Subcutaneous abdominal adipose tissue (tissue), 5 donors: ENCODE results near the gene YIPF2.
"Not testable (repeated sequence)": the region's sequence is repeated elsewhere in the genome, so short reads cannot be mapped to it uniquely, and the experiment has no call there.

ENCODE experiments used
- H3K27ac ChIP-seq: one replicate; pipeline ENCODE4 v1.7.0; 2013; ENCODE audit warnings: low read depth, mild to moderate bottlenecking, inconsistent platforms, low read length, moderate library complexity
- H3K27me3 ChIP-seq, 5 donors: one replicate each; pipeline ENCODE4 v1.7.0; 2013; ENCODE audit warnings: low read length in 5 of 5, inconsistent platforms in 1 of 5; ENCODE audit not compliant: control insufficient read depth in 5 of 5, insufficient read depth in 4 of 5
- H3K36me3 ChIP-seq, 5 donors: one replicate each; pipeline ENCODE4 v1.7.0; 2013; ENCODE audit warnings: low read length in 5 of 5; ENCODE audit not compliant: control insufficient read depth in 5 of 5, insufficient read depth in 5 of 5
- H3K4me1 ChIP-seq, 5 donors: one replicate each; pipeline ENCODE4 v1.7.0; 2013; ENCODE audit warnings: low read length in 5 of 5, mild to moderate bottlenecking in 3 of 5, moderate library complexity in 1 of 5; ENCODE audit not compliant: control insufficient read depth in 5 of 5, insufficient read depth in 5 of 5
- H3K4me3 ChIP-seq, 5 donors: one replicate each; pipeline ENCODE4 v1.7.0; 2013; ENCODE audit warnings: low read length in 5 of 5, low read depth in 1 of 5
- H3K9ac ChIP-seq, 5 donors: one replicate each; pipeline ENCODE4 v1.7.0; 2013; ENCODE audit warnings: low read length in 5 of 5, mild to moderate bottlenecking in 4 of 5, moderate library complexity in 3 of 5
- H3K9me3 ChIP-seq, 5 donors: one replicate each; pipeline ENCODE4 v1.7.0; 2013; ENCODE audit warnings: low read length in 5 of 5; ENCODE audit not compliant: control insufficient read depth in 5 of 5
- donor health status: healthy.
- donor health status: healthy.
- donor health status: healthy.
- donor health status: healthy.
- donor health status: healthy.

The YIPF2 gene

DNA sequence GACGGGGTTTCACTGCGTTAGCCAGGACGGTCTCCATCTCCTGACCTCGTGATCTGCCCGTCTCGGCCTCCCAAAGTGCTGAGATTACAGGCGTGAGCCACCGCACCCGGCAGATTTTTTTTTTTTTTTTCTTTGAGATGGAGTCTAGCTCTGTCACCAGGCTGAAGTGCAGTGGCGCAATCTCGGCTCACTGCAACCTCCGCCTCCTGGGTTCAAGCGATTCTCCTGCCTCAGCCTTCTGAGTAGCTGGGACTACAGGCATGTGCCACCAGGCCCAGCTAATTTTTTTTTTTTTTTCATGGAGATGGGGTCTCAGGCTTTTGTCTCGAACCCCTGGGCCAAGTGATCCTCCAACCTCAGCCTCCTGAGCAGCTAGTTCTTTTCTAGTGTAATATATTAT lies 13.2 kb upstream of the YIPF2 start:
- not testable (repeated sequence) for H3K4me3 ChIP-seq, H3K9ac ChIP-seq

DNA sequence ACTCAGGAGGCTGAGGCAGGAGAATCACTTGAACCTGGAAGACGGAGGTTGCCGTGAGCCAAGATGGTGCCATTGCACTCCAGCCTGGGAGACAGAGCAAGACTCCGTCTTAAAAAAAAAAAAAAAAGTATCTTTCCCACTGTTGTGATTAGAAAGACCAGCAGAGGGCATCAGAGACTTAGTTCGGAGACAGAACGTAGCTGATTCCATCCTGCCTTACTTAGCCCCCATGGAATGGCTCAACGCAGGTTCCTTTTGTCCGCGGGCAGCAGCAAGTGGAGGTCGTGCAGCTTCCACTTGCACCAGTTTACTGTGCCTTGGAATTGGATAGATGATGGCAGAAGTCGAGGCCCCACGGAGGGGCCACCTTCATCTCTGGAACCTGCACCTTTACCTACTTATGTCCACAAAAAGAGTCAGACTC lies 8.2 kb upstream of the YIPF2 start:
- Histone ChIP-seq H3K9me3 (no peaks in the 10 kb centered on the region), H3K27ac (no peak overlapping the region), H3K9ac (no peak overlapping the region), H3K27me3 (no peaks in the 10 kb centered on the region), H3K36me3 (peaks cover 0 to 8% (median 2%) of the 10 kb centered on the region in 5 donors), H3K4me1 (peaks cover 2 to 3% (median 3%) of the 10 kb centered on the region in 5 donors), H3K4me3 (no peak overlapping the region)

More for the DNA sequence above, 13.2 kb upstream of the YIPF2 start:
- H3K27ac ChIP-seq, H3K27me3 ChIP-seq, H3K4me1 ChIP-seq, H3K9me3 ChIP-seq, H3K36me3 ChIP-seq: not testable (repeated sequence)

DNA sequence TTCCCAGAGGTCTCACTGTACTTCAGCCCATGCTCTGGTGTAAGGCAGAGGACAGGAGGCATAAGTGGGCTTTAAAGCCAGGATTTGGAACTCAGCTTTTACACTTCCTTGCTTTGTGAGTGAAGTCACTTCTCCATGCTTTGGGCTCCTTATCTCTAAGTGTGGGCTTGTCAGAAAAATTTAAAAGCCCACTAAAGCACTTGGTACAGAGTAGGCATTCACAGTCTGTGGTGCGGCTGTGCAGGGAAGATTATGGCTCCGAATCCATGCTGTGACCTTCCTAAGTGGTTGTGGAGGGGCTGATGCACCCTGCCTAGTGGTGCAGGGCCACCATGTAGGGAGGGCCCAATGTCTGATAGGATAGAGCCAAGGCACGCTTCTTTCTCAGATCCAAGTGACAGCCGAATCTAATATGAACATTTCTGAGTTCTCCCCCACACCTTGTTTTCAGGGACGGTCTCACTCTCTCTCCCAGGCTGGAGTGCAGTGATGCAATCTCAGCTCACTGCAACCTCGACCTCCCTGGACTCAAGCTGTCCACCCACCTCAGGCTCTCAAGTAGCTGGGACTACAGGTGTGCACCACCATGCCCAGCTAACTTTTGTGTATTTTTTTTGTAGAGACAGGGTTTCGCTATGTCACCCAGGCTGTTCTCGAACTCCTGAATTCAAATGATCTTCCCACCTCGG lies 7.1 kb upstream of the YIPF2 start:
- H3K4me3 ChIP-seq = no peak overlapping the region
- H3K4me1 ChIP-seq = peaks cover 2 to 4% (median 3%) of the 10 kb centered on the region in 5 donors
- no peak overlapping the region for H3K27ac ChIP-seq
- peaks cover 0 to 8% (median 2%) of the 10 kb centered on the region in 5 donors for H3K36me3 ChIP-seq
- H3K9ac ChIP-seq = no peak overlapping the region
- no peaks in the 10 kb centered on the region for H3K9me3 ChIP-seq
- H3K27me3 ChIP-seq = no peaks in the 10 kb centered on the region

- H3K36me3 ChIP-seq = peaks cover 0 to 22% (median 9%) of the 10 kb centered on the region in 5 donors
- H3K9ac ChIP-seq = peak overlapping the region; percentile 38 to 90 (median 81)
- H3K4me3 ChIP-seq = peak overlapping the region; percentile 53 to 93 (median 74)
- peak overlapping the region; percentile 70 for H3K27ac ChIP-seq
- no peaks in the 10 kb centered on the region for H3K9me3 ChIP-seq
- no peaks in the 10 kb centered on the region for H3K27me3 ChIP-seq
- H3K4me1 ChIP-seq = peaks cover 0 to 26% (median 24%) of the 10 kb centered on the region in 5 donors
Observed at GRCh38 chr19:10929402-10929794, 959 bp upstream of the YIPF2 start.

DNA sequence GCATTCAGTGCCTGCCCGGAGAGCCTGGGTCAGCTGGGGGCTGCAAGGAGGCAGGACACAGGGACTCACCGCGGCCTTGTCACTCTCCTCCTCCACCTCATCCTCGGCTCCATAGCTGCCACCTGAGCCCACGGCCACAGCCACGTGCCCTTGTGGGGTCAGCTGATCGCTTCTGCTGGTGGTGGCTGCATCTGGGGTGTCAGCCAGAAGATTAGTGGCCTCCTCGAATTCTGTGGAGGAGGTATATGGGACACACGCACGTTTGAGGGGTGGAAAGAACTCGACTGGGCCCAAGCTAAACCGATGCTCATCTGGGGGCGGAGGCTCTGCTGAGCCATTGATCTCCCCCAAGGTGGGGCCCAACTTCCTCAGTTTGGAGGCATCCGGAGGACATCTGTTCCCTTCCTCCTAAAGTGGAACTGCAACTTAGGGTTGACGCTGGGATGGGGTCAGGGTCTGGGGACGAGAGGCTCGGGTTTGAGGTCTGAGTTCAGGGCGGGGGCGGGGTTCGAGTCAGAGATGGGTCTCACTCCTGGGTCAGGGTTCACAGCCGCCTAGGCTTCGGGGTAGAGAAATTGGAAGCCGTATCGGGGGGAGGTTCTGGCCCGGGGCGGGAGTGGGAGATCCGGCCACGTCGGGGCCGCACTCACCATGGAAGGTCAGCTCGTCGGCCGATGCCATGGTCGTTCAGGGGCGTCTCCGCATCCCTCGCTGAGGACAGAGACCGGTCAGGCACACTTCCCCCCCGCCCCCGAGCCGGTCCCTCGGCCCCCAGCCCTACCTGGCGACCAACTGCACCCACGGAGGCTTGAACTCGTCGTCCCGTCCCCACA lies 493 bp downstream of the YIPF2 start:
- Histone ChIP-seq H3K4me1 (peaks cover 0 to 26% (median 24%) of the 10 kb centered on the region in 5 donors), H3K36me3 (peaks cover 0 to 32% (median 24%) of the 10 kb centered on the region in 5 donors)

GRCh38 chr19:10924597-10924996 lies 3.8 kb downstream of the YIPF2 start:
- Histone ChIP-seq H3K4me1 (peaks cover 0 to 20% (median 18%) of the 10 kb centered on the region in 5 donors), H3K27ac (no peak overlapping the region), H3K9ac (no peak overlapping the region), H3K36me3 (peaks cover 0 to 62% (median 50%) of the 10 kb centered on the region in 5 donors), H3K4me3 (no peak overlapping the region), H3K9me3 (no peaks in the 10 kb centered on the region), H3K27me3 (no peaks in the 10 kb centered on the region)

More for the DNA sequence above, 493 bp downstream of the YIPF2 start:
- H3K9ac ChIP-seq = peak overlapping the region in 4 of 5 donors; percentile 76 to 90 (median 85)
- H3K27me3 ChIP-seq = no peaks in the 10 kb centered on the region
- H3K4me3 ChIP-seq = peak overlapping the region; percentile 68 to 93 (median 87)
- peak overlapping the region; percentile 70 for H3K27ac ChIP-seq
- H3K9me3 ChIP-seq = no peaks in the 10 kb centered on the region

- Histone ChIP-seq H3K27me3 (no peaks in the 10 kb centered on the region), H3K4me3 (no peak overlapping the region), H3K9ac (no peak overlapping the region), H3K36me3 (peaks cover 0 to 73% (median 59%) of the 10 kb centered on the region in 5 donors), H3K4me1 (peaks cover 0 to 12% (median 12%) of the 10 kb centered on the region in 5 donors), H3K27ac (no peak overlapping the region), H3K9me3 (no peaks in the 10 kb centered on the region)
Observed at GRCh38 chr19:10923260-10924112, 5.0 kb downstream of the YIPF2 start.

DNA sequence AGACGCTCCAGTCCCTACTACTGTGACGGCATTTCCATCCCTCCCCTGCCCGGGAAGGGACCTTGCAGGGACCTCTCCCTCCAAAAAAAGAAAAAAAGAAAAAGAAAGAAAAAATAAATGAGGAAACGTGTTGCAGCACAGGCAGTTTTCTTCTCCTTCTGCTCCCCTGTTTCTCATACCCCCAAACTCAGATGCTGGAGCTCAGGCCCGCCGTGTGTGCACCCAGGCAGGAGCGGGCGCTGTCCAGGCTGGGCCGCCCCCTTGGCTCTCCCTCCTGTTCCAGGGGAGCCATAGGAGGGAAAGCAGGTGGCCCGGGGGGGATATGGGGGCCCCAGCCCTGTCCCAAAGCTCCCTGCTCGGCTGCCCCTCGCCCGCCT lies 5.8 kb downstream of the YIPF2 start:
- H3K4me3 ChIP-seq = no peak overlapping the region
- no peak overlapping the region for H3K9ac ChIP-seq
- H3K4me1 ChIP-seq = peaks cover 0 to 6% (median 6%) of the 10 kb centered on the region in 5 donors
- H3K27ac ChIP-seq = no peak overlapping the region
- no peaks in the 10 kb centered on the region for H3K27me3 ChIP-seq
- no peaks in the 10 kb centered on the region for H3K9me3 ChIP-seq
- H3K36me3 ChIP-seq = peaks cover 0 to 79% (median 65%) of the 10 kb centered on the region in 5 donors

DNA sequence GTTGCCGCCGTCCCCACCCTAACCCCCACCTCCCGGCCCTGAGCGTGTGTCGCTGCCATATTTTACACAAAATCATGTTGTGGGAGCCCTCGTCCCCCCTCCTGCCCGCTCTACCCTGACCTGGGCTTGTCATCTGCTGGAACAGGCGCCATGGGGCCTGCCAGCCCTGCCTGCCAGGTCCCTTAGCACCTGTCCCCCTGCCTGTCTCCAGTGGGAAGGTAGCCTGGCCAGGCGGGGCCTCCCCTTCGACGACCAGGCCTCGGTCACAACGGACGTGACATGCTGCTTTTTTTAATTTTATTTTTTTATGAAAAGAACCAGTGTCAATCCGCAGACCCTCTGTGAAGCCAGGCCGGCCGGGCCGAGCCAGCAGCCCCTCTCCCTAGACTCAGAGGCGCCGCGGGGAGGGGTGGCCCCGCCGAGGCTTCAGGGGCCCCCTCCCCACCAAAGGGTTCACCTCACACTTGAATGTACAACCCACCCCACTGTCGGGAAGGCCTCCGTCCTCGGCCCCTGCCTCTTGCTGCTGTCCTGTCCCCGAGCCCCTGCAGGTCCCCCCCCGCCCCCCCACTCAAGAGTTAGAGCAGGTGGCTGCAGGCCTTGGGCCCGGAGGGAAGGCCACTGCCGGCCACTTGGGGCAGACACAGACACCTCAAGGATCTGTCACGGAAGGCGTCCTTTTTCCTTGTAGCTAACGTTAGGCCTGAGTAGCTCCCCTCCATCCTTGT lies 6.4 kb downstream of the YIPF2 start:
- peaks cover 0 to under 1% (median under 1%) of the 10 kb centered on the region in 5 donors for H3K4me1 ChIP-seq
- H3K27me3 ChIP-seq = no peaks in the 10 kb centered on the region
- no peak overlapping the region for H3K4me3 ChIP-seq
- no peak overlapping the region for H3K27ac ChIP-seq
- no peaks in the 10 kb centered on the region for H3K9me3 ChIP-seq
- no peak overlapping the region for H3K9ac ChIP-seq
- peaks cover 0 to 79% (median 65%) of the 10 kb centered on the region in 5 donors for H3K36me3 ChIP-seq
